Measurements from ENCODE around the gene FBXO24. TPM values are rescaled to one million over a fixed set of nuclear protein-coding genes. Genes with fewer than 3 reads are reported as not detected.

FBXO24 gene
- total and polyA plus RNA-seq, 9 of the 15 experiments (the other 6 are each of a cell fraction or from before 2014, with no cell fraction given): 0.17 to 0.95 (median 0.50) TPM

- TF ChIP-seq JUN (IDR thresholded peaks at IDR 0.05; ENCODE audit: borderline replicate concordance, low read depth, low read length) (peak; percentile 77), JUN (CRISPR knock-in tag; IDR thresholded peaks at IDR 0.05; ENCODE audit: borderline replicate concordance) (no peak), MTA3 (IDR thresholded peaks at IDR 0.05; ENCODE audit: borderline replicate concordance) (peak; percentile 20; the same call in 1 of the 2 replicates), NUFIP1 (IDR thresholded peaks at IDR 0.05; ENCODE audit: partially characterized antibody) (no peak), ATF7 (IDR thresholded peaks at IDR 0.05) (peak; percentile 45; the same call in 1 of the 2 replicates), MYC (IDR thresholded peaks at IDR 0.05; ENCODE audit: low read depth, low read length) (peak; percentile 54; the same call in 1 of the 2 replicates), MYC (CRISPR knock-in tag; IDR thresholded peaks at IDR 0.05; ENCODE audit: borderline replicate concordance, low read depth) (0 out of 2 replicates have a peak, but pooled peaks have one; percentile 30), IRF1 (CRISPR knock-in tag; IDR thresholded peaks at IDR 0.05; ENCODE audit: borderline replicate concordance) (no peak), MAZ (CRISPR knock-in tag; conservative IDR thresholded peaks at IDR 0.05 in 1 of 2, IDR thresholded peaks at IDR 0.05 in 1 of 2) (peak in 1 of 2 experiments; percentile 50; a peak in 1 of 4 replicates), TBL1XR1 (IDR thresholded peaks at IDR 0.05; ENCODE audit: low read length in 2 of 2) (0 out of 4 replicates have a peak, but pooled peaks of 1 of the 2 experiments have one; percentile 11), ZEB2 (IDR thresholded peaks at IDR 0.05) (0 out of 2 replicates have a peak, but pooled peaks have one; percentile 33), CTBP1 (IDR thresholded peaks at IDR 0.05; ENCODE audit: borderline replicate concordance) (0 out of 2 replicates have a peak, but pooled peaks have one; percentile 10), NR1H2 (CRISPR knock-in tag; IDR thresholded peaks at IDR 0.05) (no peak), HDAC2 (IDR thresholded peaks at IDR 0.05) (0 out of 2 replicates have a peak, but pooled peaks have one; percentile 38), E2F6 (IDR thresholded peaks at IDR 0.05; ENCODE audit: borderline replicate concordance in 1 of 2, extremely low read depth in 1 of 2, insufficient read depth in 1 of 2, insufficient read length in 1 of 2, low read depth in 1 of 2, low read length in 1 of 2, poor library complexity in 1 of 2, severe bottlenecking in 1 of 2) (peak in 1 of 2 experiments; percentile 15), MTA1 (IDR thresholded peaks at IDR 0.05; ENCODE audit: borderline replicate concordance) (0 out of 2 replicates have a peak, but pooled peaks have one; percentile 11), LEF1 (IDR thresholded peaks at IDR 0.05) (0 out of 2 replicates have a peak, but pooled peaks have one; percentile 34), C11orf30 (IDR thresholded peaks at IDR 0.05; ENCODE audit: low read depth) (no peak)
- TF ChIP-seq, protein P1, sequence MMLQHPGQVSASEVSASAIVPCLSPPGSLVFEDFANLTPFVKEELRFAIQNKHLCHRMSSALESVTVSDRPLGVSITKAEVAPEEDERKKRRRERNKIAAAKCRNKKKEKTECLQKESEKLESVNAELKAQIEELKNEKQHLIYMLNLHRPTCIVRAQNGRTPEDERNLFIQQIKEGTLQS (IDR thresholded peaks at IDR 0.05): peak; percentile 88
- TF ChIP-seq, protein P1 (CRISPR knock-in tag; conservative IDR thresholded peaks at IDR 0.05): no peak; the same call in 1 of the 2 replicates
- TF ChIP-seq, protein P2, sequence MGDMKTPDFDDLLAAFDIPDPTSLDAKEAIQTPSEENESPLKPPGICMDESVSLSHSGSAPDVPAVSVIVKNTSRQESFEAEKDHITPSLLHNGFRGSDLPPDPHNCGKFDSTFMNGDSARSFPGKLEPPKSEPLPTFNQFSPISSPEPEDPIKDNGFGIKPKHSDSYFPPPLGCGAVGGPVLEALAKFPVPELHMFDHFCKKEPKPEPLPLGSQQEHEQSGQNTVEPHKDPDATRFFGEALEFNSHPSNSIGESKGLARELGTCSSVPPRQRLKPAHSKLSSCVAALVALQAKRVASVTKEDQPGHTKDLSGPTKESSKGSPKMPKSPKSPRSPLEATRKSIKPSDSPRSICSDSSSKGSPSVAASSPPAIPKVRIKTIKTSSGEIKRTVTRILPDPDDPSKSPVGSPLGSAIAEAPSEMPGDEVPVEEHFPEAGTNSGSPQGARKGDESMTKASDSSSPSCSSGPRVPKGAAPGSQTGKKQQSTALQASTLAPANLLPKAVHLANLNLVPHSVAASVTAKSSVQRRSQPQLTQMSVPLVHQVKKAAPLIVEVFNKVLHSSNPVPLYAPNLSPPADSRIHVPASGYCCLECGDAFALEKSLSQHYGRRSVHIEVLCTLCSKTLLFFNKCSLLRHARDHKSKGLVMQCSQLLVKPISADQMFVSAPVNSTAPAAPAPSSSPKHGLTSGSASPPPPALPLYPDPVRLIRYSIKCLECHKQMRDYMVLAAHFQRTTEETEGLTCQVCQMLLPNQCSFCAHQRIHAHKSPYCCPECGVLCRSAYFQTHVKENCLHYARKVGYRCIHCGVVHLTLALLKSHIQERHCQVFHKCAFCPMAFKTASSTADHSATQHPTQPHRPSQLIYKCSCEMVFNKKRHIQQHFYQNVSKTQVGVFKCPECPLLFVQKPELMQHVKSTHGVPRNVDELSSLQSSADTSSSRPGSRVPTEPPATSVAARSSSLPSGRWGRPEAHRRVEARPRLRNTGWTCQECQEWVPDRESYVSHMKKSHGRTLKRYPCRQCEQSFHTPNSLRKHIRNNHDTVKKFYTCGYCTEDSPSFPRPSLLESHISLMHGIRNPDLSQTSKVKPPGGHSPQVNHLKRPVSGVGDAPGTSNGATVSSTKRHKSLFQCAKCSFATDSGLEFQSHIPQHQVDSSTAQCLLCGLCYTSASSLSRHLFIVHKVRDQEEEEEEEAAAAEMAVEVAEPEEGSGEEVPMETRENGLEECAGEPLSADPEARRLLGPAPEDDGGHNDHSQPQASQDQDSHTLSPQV (IDR thresholded peaks at IDR 0.05): peak; percentile 54
Observed at GRCh38 chr7:100545360-100546128, 40.6 kb upstream of the FBXO24 start (continued).
